ENCODE data around the gene IGFL2. TPM values are rescaled to one million over a fixed set of nuclear protein-coding genes. Genes with fewer than 3 reads are reported as not detected.

IGFL2 gene
- total and polyA plus RNA-seq, 10 of the 15 experiments (the other 5 are each of a cell fraction or from before 2014, with no cell fraction given), result 0.19 TPM; not detected in 9

DNA sequence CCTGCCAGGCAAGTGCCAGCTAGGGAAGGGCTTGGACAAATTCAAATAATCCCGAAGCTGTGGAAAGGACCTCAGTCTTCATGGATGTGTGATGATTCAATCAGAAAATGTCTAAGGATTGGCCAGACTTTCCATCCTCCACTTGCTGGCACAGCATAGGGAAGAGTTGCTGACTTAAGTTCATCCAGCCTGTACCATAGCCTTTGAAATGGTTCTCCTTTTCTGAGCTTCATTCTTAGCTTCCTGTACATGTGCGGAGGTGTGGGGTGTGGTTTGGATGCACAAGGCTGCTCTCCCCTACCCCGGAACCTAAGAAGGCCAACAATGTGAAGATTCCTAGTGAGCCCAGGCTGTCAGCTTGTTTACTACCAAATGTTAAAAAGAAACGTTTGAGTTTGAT is 22.6 kb upstream of the IGFL2 start (continued):
- no peak for TF ChIP-seq NFYB (IDR thresholded peaks at IDR 0.05; ENCODE audit: insufficient read depth, low read depth, low read length)
- no peak for TF ChIP-seq KLF5 (IDR thresholded peaks at IDR 0.05; ENCODE audit: partially characterized antibody)
- no peak for TF ChIP-seq RBBP5 (conservative IDR thresholded peaks at IDR 0.05)

DNA sequence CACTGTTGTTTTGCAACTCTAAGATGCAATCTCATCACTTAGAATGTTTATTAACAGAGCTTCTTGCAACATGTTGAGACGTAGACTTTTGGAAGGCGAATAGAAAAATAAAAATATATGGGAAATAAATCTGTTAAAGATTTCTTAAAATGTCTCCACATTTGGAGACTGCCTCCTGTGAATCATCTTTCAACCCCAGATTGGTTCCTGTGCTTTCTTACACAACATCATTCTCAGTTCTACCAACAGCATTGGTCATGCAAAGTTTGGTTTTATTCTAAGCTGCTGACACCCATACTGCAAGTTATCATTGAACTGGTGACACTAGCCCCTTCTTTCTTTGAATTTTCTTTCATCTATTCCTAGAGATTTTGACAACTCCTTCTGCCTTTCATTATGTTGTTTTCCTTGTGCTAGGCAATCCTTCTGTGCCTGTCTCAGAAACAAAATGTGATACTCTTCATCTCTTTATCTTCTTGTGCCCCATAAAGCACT is 21.9 kb upstream of the IGFL2 start:
- POLR2A ChIA-PET, result interaction anchor here (1.0 to 1.7 kb wide), 3 partner anchors 9 to 12 kb away, joined by 3 to 5 read pairs (median 4); no protein-coding TSS in a partner anchor
- no peak for ATAC-seq
- TF ChIP-seq, protein P1, sequence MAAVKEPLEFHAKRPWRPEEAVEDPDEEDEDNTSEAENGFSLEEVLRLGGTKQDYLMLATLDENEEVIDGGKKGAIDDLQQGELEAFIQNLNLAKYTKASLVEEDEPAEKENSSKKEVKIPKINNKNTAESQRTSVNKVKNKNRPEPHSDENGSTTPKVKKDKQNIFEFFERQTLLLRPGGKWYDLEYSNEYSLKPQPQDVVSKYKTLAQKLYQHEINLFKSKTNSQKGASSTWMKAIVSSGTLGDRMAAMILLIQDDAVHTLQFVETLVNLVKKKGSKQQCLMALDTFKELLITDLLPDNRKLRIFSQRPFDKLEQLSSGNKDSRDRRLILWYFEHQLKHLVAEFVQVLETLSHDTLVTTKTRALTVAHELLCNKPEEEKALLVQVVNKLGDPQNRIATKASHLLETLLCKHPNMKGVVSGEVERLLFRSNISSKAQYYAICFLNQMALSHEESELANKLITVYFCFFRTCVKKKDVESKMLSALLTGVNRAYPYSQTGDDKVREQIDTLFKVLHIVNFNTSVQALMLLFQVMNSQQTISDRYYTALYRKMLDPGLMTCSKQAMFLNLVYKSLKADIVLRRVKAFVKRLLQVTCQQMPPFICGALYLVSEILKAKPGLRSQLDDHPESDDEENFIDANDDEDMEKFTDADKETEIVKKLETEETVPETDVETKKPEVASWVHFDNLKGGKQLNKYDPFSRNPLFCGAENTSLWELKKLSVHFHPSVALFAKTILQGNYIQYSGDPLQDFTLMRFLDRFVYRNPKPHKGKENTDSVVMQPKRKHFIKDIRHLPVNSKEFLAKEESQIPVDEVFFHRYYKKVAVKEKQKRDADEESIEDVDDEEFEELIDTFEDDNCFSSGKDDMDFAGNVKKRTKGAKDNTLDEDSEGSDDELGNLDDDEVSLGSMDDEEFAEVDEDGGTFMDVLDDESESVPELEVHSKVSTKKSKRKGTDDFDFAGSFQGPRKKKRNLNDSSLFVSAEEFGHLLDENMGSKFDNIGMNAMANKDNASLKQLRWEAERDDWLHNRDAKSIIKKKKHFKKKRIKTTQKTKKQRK (IDR thresholded peaks at IDR 0.05; ENCODE audit: low read depth, low read length), result no peak
- TF ChIP-seq, protein P2, sequence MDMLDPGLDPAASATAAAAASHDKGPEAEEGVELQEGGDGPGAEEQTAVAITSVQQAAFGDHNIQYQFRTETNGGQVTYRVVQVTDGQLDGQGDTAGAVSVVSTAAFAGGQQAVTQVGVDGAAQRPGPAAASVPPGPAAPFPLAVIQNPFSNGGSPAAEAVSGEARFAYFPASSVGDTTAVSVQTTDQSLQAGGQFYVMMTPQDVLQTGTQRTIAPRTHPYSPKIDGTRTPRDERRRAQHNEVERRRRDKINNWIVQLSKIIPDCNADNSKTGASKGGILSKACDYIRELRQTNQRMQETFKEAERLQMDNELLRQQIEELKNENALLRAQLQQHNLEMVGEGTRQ (IDR thresholded peaks at IDR 0.05; ENCODE audit: borderline replicate concordance, low read depth, low read length), result no peak
- no peak for TF ChIP-seq TBL1XR1 (IDR thresholded peaks at IDR 0.05; ENCODE audit: low read depth, low read length)
- TF ChIP-seq, protein P3, sequence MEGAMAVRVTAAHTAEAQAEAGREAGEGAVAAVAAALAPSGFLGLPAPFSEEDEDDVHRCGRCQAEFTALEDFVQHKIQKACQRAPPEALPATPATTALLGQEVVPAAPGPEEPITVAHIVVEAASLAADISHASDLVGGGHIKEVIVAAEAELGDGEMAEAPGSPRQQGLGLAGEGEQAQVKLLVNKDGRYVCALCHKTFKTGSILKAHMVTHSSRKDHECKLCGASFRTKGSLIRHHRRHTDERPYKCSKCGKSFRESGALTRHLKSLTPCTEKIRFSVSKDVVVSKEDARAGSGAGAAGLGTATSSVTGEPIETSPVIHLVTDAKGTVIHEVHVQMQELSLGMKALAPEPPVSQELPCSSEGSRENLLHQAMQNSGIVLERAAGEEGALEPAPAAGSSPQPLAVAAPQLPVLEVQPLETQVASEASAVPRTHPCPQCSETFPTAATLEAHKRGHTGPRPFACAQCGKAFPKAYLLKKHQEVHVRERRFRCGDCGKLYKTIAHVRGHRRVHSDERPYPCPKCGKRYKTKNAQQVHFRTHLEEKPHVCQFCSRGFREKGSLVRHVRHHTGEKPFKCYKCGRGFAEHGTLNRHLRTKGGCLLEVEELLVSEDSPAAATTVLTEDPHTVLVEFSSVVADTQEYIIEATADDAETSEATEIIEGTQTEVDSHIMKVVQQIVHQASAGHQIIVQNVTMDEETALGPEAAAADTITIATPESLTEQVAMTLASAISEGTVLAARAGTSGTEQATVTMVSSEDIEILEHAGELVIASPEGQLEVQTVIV (IDR thresholded peaks at IDR 0.05; ENCODE audit: borderline replicate concordance, partially characterized antibody), result no peak
- TF ChIP-seq, protein P4, sequence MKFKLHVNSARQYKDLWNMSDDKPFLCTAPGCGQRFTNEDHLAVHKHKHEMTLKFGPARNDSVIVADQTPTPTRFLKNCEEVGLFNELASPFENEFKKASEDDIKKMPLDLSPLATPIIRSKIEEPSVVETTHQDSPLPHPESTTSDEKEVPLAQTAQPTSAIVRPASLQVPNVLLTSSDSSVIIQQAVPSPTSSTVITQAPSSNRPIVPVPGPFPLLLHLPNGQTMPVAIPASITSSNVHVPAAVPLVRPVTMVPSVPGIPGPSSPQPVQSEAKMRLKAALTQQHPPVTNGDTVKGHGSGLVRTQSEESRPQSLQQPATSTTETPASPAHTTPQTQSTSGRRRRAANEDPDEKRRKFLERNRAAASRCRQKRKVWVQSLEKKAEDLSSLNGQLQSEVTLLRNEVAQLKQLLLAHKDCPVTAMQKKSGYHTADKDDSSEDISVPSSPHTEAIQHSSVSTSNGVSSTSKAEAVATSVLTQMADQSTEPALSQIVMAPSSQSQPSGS (IDR thresholded peaks at IDR 0.05; ENCODE audit: low read length), result no peak
- TF ChIP-seq, protein P5, sequence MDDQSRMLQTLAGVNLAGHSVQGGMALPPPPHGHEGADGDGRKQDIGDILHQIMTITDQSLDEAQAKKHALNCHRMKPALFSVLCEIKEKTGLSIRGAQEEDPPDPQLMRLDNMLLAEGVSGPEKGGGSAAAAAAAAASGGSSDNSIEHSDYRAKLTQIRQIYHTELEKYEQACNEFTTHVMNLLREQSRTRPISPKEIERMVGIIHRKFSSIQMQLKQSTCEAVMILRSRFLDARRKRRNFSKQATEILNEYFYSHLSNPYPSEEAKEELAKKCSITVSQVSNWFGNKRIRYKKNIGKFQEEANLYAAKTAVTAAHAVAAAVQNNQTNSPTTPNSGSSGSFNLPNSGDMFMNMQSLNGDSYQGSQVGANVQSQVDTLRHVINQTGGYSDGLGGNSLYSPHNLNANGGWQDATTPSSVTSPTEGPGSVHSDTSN (IDR thresholded peaks at IDR 0.05; ENCODE audit: insufficient replicate concordance, low read depth, low read length), result no peak
- TF ChIP-seq CREM (IDR thresholded peaks at IDR 0.05; ENCODE audit: low read depth), result no peak
- no peak for TF ChIP-seq CEBPB (IDR thresholded peaks at IDR 0.05; ENCODE audit: borderline replicate concordance in 1 of 2, low read depth in 2 of 2, low read length in 2 of 2)

More for the DNA sequence above, 21.9 kb upstream of the IGFL2 start:
- no peak overlapping the region for H3K9ac ChIP-seq (ENCODE audit: control insufficient read depth, insufficient read depth, low read length)
- no peaks in the 10 kb centered on the region for H3K36me3 ChIP-seq (ENCODE audit: control insufficient read depth in 2 of 2, insufficient read depth in 2 of 2, low read length in 1 of 2)
- in situ Hi-C loops (cut with MboI) (no loop called here), intact Hi-C loops (cut with micrococcal nuclease; ENCODE audit: unreplicated experiment) (no loop called here)
- no peak overlapping the region for H3K27ac ChIP-seq (ENCODE audit: control insufficient read depth, insufficient read depth)
- no peaks in the 10 kb centered on the region for H4K20me1 ChIP-seq (ENCODE audit: control insufficient read depth, insufficient read depth)
- 63% methylated on average over 2 of the region's 2 CpGs for WGBS (ENCODE audit: insufficient coverage, insufficient replicate concordance, low lambda C conversion rate, missing lambda C conversion rate)
- ChIA-PET SMC1A (ENCODE audit: uncharacterized antibody, unreplicated experiment) (interaction anchor here (0.5 to 7.2 kb wide), 3 partner anchors 9 to 1580 kb away, joined by 3 to 43 read pairs (median 6); no protein-coding TSS in a partner anchor), RAD21 (ENCODE audit: unreplicated experiment) (interaction anchor here (1.2 kb wide), 1 partner anchor 9 kb away, joined by 3 read pairs; no protein-coding TSS in a partner anchor), CTCF (interaction anchor here (1.0 to 2.3 kb wide), 4 partner anchors 8 to 139 kb away, joined by 3 to 16 read pairs (median 4); no protein-coding TSS in a partner anchor)
- H3K4me3 ChIP-seq, result no peak overlapping the region
- H3K4me1 ChIP-seq (ENCODE audit: control insufficient read depth, insufficient read depth, low read length), result no peaks in the 10 kb centered on the region
- FAIRE-seq (no peak), DNase-seq (ENCODE audit: low read depth, low spot score) (no peak)
- no peak overlapping the region for H3K4me2 ChIP-seq (ENCODE audit: control insufficient read depth, insufficient read depth)
- H3K27me3 ChIP-seq (replicated peaks in 1 of 2; ENCODE audit: control insufficient read depth in 2 of 2, insufficient read depth in 2 of 2, low read length in 1 of 2), result no peaks in the 10 kb centered on the region; a peak in 1 of 4 replicates
- BruUV-seq (replicated peaks), result no TSS peak
- H3K79me2 ChIP-seq (ENCODE audit: control insufficient read depth, insufficient read depth, low read length), result no peaks in the 10 kb centered on the region
- no peak overlapping the region for H2AFZ ChIP-seq (ENCODE audit: control insufficient read depth, low read depth, low read length)
- H3K9me3 ChIP-seq (replicated peaks; ENCODE audit: control insufficient read depth, insufficient read depth, low read length), result no peaks in the 10 kb centered on the region
